ENCODE measurements around the gene ZFYVE28.

- TF ChIP-seq EZH2 (IDR thresholded peaks at IDR 0.05; ENCODE audit: insufficient read depth, poor library complexity, severe bottlenecking), result no peak
- no peak for TF ChIP-seq EZH2phosphoT487 (IDR thresholded peaks at IDR 0.05; ENCODE audit: insufficient read depth, low read depth)
These were observed 113.4 kb downstream of the ZFYVE28 start for GRCh38 chr4:2304877-2305561.
